Panc1 (cell line): Measurements from ENCODE around the gene FAM13C. TPM values are rescaled to one million over a fixed set of nuclear protein-coding genes. Genes with fewer than 3 reads are reported as not detected.

Experiments
- ATAC-seq: fragments of 200-7000 bp; cut with Tn5 transposase; 2 replicates; pipeline ENCODE4 v1.9.1; 2020; ENCODE audit warnings: mild to moderate bottlenecking, moderate library complexity
- BruUV-seq: library from RNA; stranded (reverse); fragments of 400-500 nt; replicated peaks from 2 replicates; lab custom pipeline; 2021; lab: Mats Ljungman, UMichigan
- CTCF ChIA-PET: fragments of 300-600 bp; sonication (Branson Sonifier 250); formaldehyde crosslinking; loops from one replicate; lab custom pipeline; 2022; ENCODE audit warnings: antibody characterized with exemption; lab: Charles Lee
- POLR2A ChIA-PET: fragments of 300-600 bp; sonication (Branson Sonifier 250); formaldehyde crosslinking; loops from one replicate; lab custom pipeline; 2022; ENCODE audit warnings: antibody characterized with exemption; lab: Charles Lee
- DNase-seq: peaks from one replicate; pipeline ENCODE4 v3.0.0-alpha.2; 2010; ENCODE audit warnings: low read depth, low spot score
- H3K27ac ChIP-seq: 2 replicates; pipeline ENCODE4 v1.5.1; 2011; ENCODE audit warnings: mild to moderate bottlenecking, low read length, inconsistent platforms
- H3K27me3 ChIP-seq: fragments of 200-500 bp; sonication (Bioruptor generic); 2 replicates; pipeline ENCODE4 v1.6.0; 2014; ENCODE audit warnings: low read length, inconsistent platforms; ENCODE audit not compliant: control insufficient read depth, insufficient read depth
- H3K36me3 ChIP-seq: fragments of 200-500 bp; sonication (Bioruptor generic); 2 replicates; pipeline ENCODE4 v1.5.1; 2014; ENCODE audit warnings: inconsistent platforms, mild to moderate bottlenecking, low read length, moderate library complexity; ENCODE audit not compliant: control insufficient read depth, insufficient read depth
- H3K4me1 ChIP-seq: 2 replicates; pipeline ENCODE4 v1.5.1; 2011; ENCODE audit warnings: inconsistent platforms, mild to moderate bottlenecking, low read length, moderate library complexity; ENCODE audit not compliant: control insufficient read depth, insufficient read depth
- H3K4me3 ChIP-seq, 2 experiments: 2 replicates each; pipeline ENCODE4 v1.5.1; 2011 to 2012; ENCODE audit warnings: low read depth in 2 of 2, low read length in 2 of 2, mild to moderate bottlenecking in 2 of 2, inconsistent platforms in 1 of 2, moderate library complexity in 1 of 2
- H3K9me3 ChIP-seq: fragments of 200-500 bp; sonication (Bioruptor generic); 2 replicates; pipeline ENCODE4 v1.5.1; 2014; ENCODE audit warnings: low read depth, mild to moderate bottlenecking, inconsistent platforms, low read length, moderate library complexity; ENCODE audit not compliant: control insufficient read depth, insufficient read depth
- CTCF ChIP-seq: fragments of 450-650 bp; IDR thresholded peaks from 2 replicates; pipeline ENCODE4 v1.5.1; 2017; ENCODE audit warnings: mild to moderate bottlenecking
- POLR2AphosphoS5 ChIP-seq: IDR thresholded peaks from 2 replicates; pipeline ENCODE4 v1.6.1; 2012; ENCODE audit warnings: mild to moderate bottlenecking, low read depth, low read length, moderate library complexity
- REST ChIP-seq, 2 experiments: IDR thresholded peaks; 2 replicates each; pipeline ENCODE4 v1.6.1; 2011 to 2012; ENCODE audit warnings: low read depth in 2 of 2, control low read depth in 1 of 2, low read length in 1 of 2, mild to moderate bottlenecking in 1 of 2, moderate library complexity in 1 of 2; ENCODE audit not compliant: insufficient read depth in 1 of 2
- SIN3A ChIP-seq: IDR thresholded peaks from 2 replicates; pipeline ENCODE4 v1.6.1; 2012; ENCODE audit warnings: low read depth, mild to moderate bottlenecking, low read length, moderate library complexity, borderline replicate concordance; ENCODE audit not compliant: insufficient read depth
- TCF7L2 ChIP-seq: IDR thresholded peaks from 2 replicates; pipeline ENCODE4 v1.6.1; 2011; ENCODE audit warnings: mild to moderate bottlenecking, low read depth, low read length, inconsistent platforms
- in situ Hi-C: cut with HindIII; loops from 2 replicates; pipeline ENCODE4 v1.10.0; 2016; ENCODE audit warnings: low sequenced_read_pairs, low pct_unique_long_range_greater_than_20kb
- intact Hi-C: fragments of 100-400 bp; cut with micrococcal nuclease; formaldehyde crosslinking; loops from one replicate; pipeline ENCODE4 v1.10.0; 2022; ENCODE audit not compliant: unreplicated experiment
- total RNA-seq: library from RNA; stranded (reverse); gene quantifications from one replicate; pipeline ENCODE4 v1.2.1, GENCODE V29; 2021; ENCODE audit not compliant: unreplicated experiment

FAM13C gene
- total RNA-seq, 1 experiment from 2014 or later, result not detected

- ATAC-seq, result no peak
- ChIA-PET POLR2A (no interaction called here), CTCF (no interaction called here)
- TF ChIP-seq SIN3A (no peak), REST (IDR thresholded peaks at IDR 0.05; ENCODE audit: insufficient read depth in 1 of 2, low read depth in 2 of 2, low read length in 1 of 2) (no peak), CTCF (no peak), POLR2AphosphoS5 (no peak), TCF7L2 (no peak)
- Histone ChIP-seq H3K27me3 (no peaks in the 10 kb centered on the region), H3K36me3 (no peaks in the 10 kb centered on the region), H3K9me3 (no peaks in the 10 kb centered on the region), H3K27ac (no peak overlapping the region), H3K4me1 (no peaks in the 10 kb centered on the region), H3K4me3 (no peak overlapping the region)
- BruUV-seq, result no TSS peak
- intact Hi-C loops, result no loop called here
- no peak for DNase-seq
- in situ Hi-C loops, result no loop called here
Observed at GRCh38 chr10:59212301-59212798, 150.0 kb downstream of the FAM13C start.

- no peak for DNase-seq
- Histone ChIP-seq H3K4me1 (no peaks in the 10 kb centered on the region), H3K27ac (no peak overlapping the region), H3K9me3 (no peaks in the 10 kb centered on the region), H3K27me3 (no peaks in the 10 kb centered on the region), H3K4me3 (no peak overlapping the region), H3K36me3 (no peaks in the 10 kb centered on the region)
- POLR2A ChIA-PET, result no interaction called here
- in situ Hi-C loops, result no loop called here
- intact Hi-C loops, result no loop called here
- TF ChIP-seq REST (IDR thresholded peaks at IDR 0.05; ENCODE audit: insufficient read depth in 1 of 2, low read depth in 2 of 2, low read length in 1 of 2) (no peak), CTCF (no peak), TCF7L2 (no peak), SIN3A (no peak), POLR2AphosphoS5 (no peak)
- CTCF ChIA-PET, result no interaction called here
- ATAC-seq, result no peak
- no TSS peak for BruUV-seq
Observed at GRCh38 chr10:59206204-59206720, 156.1 kb downstream of the FAM13C start.
